Measurements from ENCODE around the gene PSMD5.

Gene PSMD5

DNA sequence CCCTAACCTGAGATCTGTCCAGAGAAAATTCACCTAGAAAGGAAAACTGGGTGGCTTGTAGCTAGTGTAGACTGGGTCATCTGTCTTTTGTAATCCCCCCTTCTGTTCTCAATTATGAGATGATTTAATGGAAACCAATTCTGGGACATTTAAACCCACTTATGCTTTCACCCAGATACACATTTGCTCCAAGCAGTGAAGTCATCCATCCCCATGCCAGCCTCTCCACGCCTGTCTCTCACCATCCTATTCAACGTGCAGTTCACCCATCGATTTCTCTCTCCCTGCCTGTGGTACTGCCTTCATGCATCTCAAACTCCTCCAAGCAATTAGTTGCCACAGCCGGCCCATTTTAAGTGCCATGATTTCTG lies 32.5 kb upstream of the PSMD5 start:
- DNase-seq (ENCODE audit: low read depth in 2 of 2): no peak

GRCh38 chr9:120874226-120875194 lies 31.8 kb upstream of the PSMD5 start:
- no peak for DNase-seq (ENCODE audit: low read depth in 2 of 2)

- DNase-seq (ENCODE audit: low read depth in 2 of 2): no peak
These were observed 30.8 kb upstream of the PSMD5 start for GRCh38 chr9:120873512-120873911.

GRCh38 chr9:120872791-120873502 lies 30.2 kb upstream of the PSMD5 start:
- DNase-seq (ENCODE audit: low read depth in 2 of 2): no peak

- DNase-seq (ENCODE audit: low read depth in 2 of 2): no peak
These were observed 27.5 kb upstream of the PSMD5 start for GRCh38 chr9:120870206-120870605.

- DNase-seq (ENCODE audit: low read depth in 2 of 2): no peak
These were observed 27.0 kb upstream of the PSMD5 start for GRCh38 chr9:120869726-120870125.

DNA sequence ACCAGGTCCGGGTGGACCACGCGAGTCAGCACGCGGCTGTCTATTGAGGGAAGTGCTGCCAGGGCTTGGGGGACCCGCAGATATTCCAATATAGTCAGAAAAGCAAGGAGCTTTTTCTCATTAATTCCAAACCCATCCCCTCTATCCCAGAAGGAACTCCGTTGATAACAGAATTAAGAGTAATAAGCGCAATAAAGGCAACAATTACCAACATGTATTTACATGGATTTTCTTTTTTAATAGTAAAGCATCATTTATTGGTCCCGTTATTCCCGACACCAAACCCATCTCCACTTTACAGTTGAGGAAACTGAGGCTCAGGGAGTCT lies 26.6 kb upstream of the PSMD5 start:
- DNase-seq (ENCODE audit: low read depth in 2 of 2): no peak

DNA sequence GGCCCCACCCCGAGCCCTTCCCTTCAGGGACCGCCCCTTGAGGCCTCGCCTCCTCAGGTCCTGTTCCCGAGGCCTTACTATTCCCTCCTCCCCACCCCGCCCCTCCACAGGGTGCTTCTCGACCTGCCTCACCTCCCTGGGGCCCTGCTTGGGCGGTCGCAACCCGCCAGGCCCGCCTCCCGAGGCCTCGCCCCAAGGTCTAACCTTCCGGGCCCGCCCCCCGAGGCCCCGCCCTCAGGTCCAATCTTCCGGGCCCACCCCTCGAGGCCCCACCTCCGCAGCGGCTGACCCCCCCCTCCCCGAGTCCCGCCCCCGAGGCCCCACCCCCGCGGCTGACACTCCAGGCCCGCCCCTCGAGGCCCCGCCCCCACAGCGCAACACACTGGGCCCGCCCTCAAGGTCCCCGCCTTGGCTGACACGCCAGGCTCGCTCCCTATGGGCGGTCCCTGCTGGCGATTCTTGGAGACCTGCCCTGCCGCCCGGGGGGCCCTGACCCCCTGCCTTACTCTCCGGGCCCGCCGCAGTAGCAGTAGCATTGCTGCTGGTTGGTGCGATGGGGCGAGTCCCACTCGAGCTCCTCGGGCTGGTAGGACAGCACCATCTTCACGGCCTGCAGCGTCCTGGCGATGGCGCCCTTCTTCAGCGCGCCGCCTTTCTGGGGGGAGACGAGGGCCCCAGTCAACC lies 26.1 kb upstream of the PSMD5 start:
- peak; percentile 92 to 97 for DNase-seq (ENCODE audit: low read depth in 2 of 2)

GRCh38 chr9:120868339-120868675 lies 25.6 kb upstream of the PSMD5 start:
- no peak for DNase-seq (ENCODE audit: low read depth in 2 of 2)

DNA sequence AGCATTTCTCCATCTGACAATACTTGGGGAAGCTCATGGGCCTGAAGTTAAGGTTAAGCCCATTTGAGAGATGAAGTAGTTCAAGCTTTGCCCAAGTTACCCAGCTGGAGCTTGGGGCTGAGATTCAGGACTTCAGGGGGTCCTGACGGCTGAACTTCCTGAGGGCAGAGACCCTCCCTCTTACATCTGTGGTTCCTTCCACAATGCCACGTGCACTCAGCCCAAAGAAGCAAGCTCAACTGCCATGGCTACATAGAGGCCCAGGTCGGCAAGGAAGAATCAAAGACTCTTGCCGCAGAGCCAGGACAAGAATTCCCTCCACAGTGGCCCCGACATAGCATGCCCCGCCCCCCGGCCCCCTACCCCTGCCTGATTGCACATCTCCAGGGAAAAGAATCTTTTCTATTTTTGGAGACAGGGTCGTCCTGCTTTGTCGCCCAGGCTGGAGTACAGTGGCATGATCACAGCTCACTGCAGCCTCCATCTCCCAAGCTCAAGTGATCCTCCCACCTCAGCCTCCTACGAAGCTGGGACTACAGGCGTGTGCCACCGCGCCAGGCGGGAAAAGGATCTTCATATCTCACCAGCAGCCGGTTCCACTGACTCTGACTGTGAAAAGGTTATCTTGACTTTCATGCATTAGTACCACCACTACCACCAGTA lies 25.1 kb upstream of the PSMD5 start:
- no peak for DNase-seq (ENCODE audit: low read depth in 2 of 2)

DNA sequence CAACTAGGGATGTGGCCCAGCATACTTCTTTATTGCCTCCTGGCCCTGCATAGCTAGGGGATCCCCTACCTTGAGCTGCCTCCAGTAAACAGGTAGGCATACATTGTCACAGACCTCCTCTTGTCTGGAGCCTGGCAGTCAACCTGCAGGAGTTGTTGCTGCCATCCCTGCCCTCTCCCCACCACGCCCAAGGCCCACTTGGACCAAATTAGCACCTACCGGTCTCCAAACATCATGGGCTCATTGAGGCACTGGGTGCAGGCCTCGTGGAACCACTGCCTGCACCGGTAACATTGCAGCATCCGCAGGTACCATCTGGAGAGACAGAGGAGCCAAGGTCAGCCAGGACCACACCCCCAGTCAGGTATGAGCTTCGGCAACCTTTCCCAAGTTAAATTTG lies 23.9 kb upstream of the PSMD5 start:
- DNase-seq (ENCODE audit: low read depth in 2 of 2): no peak

DNA sequence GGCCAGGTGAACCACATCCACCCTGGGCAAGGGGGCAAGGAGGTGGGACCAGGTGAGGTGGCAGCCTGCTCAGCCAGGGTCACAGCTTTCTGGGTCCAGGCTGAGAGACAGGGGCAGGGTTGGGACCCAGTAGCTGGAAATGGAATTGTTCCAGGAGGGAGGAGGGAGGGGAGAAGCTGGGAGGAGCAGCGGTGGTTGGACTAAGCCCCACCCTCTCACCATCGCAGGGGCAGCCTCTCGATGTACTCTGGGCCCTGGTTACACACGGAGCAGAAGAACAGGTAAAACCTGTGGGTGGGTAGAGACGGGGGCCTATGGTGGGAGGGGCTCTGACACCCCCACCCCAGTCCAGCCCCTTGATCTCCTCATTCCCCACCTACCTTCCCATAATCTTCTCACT lies 23.1 kb upstream of the PSMD5 start:
- no peak for DNase-seq (ENCODE audit: low read depth in 2 of 2)

- DNase-seq (ENCODE audit: low read depth in 2 of 2): no peak
These were observed 22.5 kb upstream of the PSMD5 start for GRCh38 chr9:120865176-120865575.

GRCh38 chr9:120864719-120865118 lies 22.0 kb upstream of the PSMD5 start:
- DNase-seq (ENCODE audit: low read depth in 2 of 2): no peak

GRCh38 chr9:120863833-120864232 lies 21.1 kb upstream of the PSMD5 start:
- no peak for DNase-seq (ENCODE audit: low read depth in 2 of 2)

DNA sequence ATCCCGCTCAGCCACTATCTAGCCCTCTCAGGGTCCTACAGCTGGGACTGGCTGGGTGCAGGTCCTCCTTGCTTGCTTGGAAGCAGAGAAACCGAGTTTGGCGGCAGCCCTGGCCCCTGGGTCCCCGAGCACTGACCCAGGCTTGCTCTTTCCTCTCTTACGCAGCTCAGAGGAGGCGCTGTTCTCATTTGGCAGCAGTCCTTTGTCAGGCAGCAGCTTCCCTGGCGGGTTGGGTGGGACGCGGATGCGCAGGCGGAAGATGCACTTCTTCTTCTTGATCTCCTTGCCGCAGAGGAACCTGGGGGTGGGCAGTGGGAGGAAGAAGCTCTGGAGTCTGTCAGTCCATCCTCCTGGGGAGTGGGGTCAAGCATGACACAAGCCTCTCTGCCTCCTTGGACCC lies 19.7 kb upstream of the PSMD5 start:
- DNase-seq (ENCODE audit: low read depth in 2 of 2): no peak

GRCh38 chr9:120861935-120862334 lies 19.2 kb upstream of the PSMD5 start:
- DNase-seq (ENCODE audit: low read depth in 2 of 2): no peak

GRCh38 chr9:120860083-120860482 lies 17.4 kb upstream of the PSMD5 start:
- no peak for DNase-seq (ENCODE audit: low read depth in 2 of 2)

GRCh38 chr9:120859361-120859760 lies 16.6 kb upstream of the PSMD5 start:
- no peak for DNase-seq (ENCODE audit: low read depth in 2 of 2)

DNA sequence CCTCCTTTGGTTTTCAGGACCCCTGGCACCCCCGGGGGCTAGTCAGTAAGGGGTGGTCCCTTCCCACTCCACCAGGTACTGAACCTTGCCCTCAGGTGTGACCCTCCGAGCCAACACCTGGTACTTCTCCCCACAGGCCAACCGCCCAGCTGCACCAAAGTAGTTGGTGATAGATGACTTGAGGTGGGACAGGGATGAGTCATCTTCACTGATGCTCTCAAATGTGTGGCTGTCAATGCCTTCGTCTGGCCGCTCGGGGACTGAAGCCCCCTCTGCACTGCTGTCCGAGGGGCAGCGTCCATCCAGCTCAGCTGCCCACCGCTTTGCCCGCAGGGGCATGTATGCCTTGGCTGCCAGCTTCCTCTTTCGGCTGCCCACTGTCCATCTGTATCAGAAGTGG lies 15.2 kb upstream of the PSMD5 start:
- no peak for DNase-seq (ENCODE audit: low read depth in 2 of 2)

- DNase-seq (ENCODE audit: low read depth in 2 of 2): no peak
These were observed 14.8 kb upstream of the PSMD5 start for GRCh38 chr9:120857481-120857880.

DNA sequence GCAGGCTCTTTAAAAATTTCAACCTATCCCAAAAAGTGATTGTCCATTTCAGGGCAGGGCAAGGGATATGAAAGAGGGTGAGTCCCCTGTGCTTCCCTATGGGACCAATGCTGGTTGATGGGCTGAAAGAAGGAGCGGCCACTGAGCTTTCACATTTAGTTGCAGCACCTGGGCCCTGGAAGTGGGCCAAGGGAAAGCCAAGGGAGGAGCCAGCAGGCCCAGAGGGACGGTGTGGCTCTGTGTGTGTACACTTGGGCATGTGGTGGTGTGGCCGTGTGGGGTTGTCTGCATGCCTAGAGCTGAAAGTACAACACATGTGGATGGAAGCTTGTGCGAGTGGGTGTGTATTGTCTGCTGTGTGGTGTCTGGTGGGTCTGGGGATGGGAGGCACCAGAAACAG lies 14.0 kb upstream of the PSMD5 start:
- no peak for DNase-seq (ENCODE audit: low read depth in 2 of 2)

Measured in stimulated activated CD8-positive, alpha-beta memory T cell treated with anti-CD3 and anti-CD28 coated beads, Interleukin-7, amount 100 ng/mL, for 1 hour (primary cell).